HG02943 (cell line): ENCODE results near the gene HAL.
"Not testable (repeated sequence)": the region's sequence is repeated elsewhere in the genome, so short reads cannot be mapped to it uniquely, and the experiment has no call there.

ENCODE experiments used
- ATAC-seq: cut with Tn5 transposase; IDR thresholded peaks from one replicate; pipeline ENCODE4 v1.9.1; 2021; ENCODE audit warnings: mild to moderate bottlenecking, low read depth, moderate library complexity; ENCODE audit not compliant: unreplicated experiment

HAL gene

GRCh38 chr12:95978351-95978750 lies 17.8 kb downstream of the HAL start:
- ATAC-seq: no peak

- ATAC-seq: no peak
Measured at GRCh38 chr12:95977764-95978305, 18.3 kb downstream of the HAL start.

GRCh38 chr12:95976416-95976832 lies 19.7 kb downstream of the HAL start:
- ATAC-seq: no peak

- no peak for ATAC-seq
Measured at GRCh38 chr12:95975491-95975890, 20.7 kb downstream of the HAL start.

- no peak for ATAC-seq
Measured at GRCh38 chr12:95974358-95974757, 21.8 kb downstream of the HAL start.

GRCh38 chr12:95972832-95973456 lies 23.2 kb downstream of the HAL start:
- no peak for ATAC-seq

GRCh38 chr12:95970905-95971304 lies 25.2 kb downstream of the HAL start:
- no peak for ATAC-seq

GRCh38 chr12:95969116-95969515 lies 27.0 kb downstream of the HAL start:
- ATAC-seq: not testable (repeated sequence)

GRCh38 chr12:95967301-95967700 lies 28.8 kb downstream of the HAL start:
- ATAC-seq: no peak

- no peak for ATAC-seq
Measured at GRCh38 chr12:95966287-95966870, 29.8 kb downstream of the HAL start.

- no peak for ATAC-seq
Measured at GRCh38 chr12:95963096-95963495, 33.0 kb downstream of the HAL start.

GRCh38 chr12:95962222-95962621 lies 33.9 kb downstream of the HAL start:
- no peak for ATAC-seq

GRCh38 chr12:95960241-95960640 lies 35.9 kb downstream of the HAL start:
- ATAC-seq: no peak

GRCh38 chr12:95959107-95959506 lies 37.0 kb downstream of the HAL start:
- no peak for ATAC-seq

- no peak for ATAC-seq
Measured at GRCh38 chr12:95956557-95957145, 39.5 kb downstream of the HAL start.

- no peak for ATAC-seq
Measured at GRCh38 chr12:95955549-95956159, 40.5 kb downstream of the HAL start.

GRCh38 chr12:95953000-95953399 lies 43.1 kb downstream of the HAL start:
- ATAC-seq: no peak

GRCh38 chr12:95951515-95951914 lies 44.6 kb downstream of the HAL start:
- ATAC-seq: no peak

- ATAC-seq: no peak
Measured at GRCh38 chr12:95949477-95950206, 46.5 kb downstream of the HAL start.

GRCh38 chr12:95944108-95944704 lies 51.9 kb downstream of the HAL start:
- ATAC-seq: no peak
